Subcutaneous abdominal adipose tissue (tissue), 5 donors: ENCODE measurements around the gene MEX3D.

ENCODE experiments used
- H3K27ac ChIP-seq: one replicate; pipeline ENCODE4 v1.7.0; 2013; ENCODE audit warnings: low read depth, mild to moderate bottlenecking, inconsistent platforms, low read length, moderate library complexity
- H3K27me3 ChIP-seq, 5 donors: one replicate each; pipeline ENCODE4 v1.7.0; 2013; ENCODE audit warnings: low read length in 5 of 5, inconsistent platforms in 1 of 5; ENCODE audit not compliant: control insufficient read depth in 5 of 5, insufficient read depth in 4 of 5
- H3K36me3 ChIP-seq, 5 donors: one replicate each; pipeline ENCODE4 v1.7.0; 2013; ENCODE audit warnings: low read length in 5 of 5; ENCODE audit not compliant: control insufficient read depth in 5 of 5, insufficient read depth in 5 of 5
- H3K4me1 ChIP-seq, 5 donors: one replicate each; pipeline ENCODE4 v1.7.0; 2013; ENCODE audit warnings: low read length in 5 of 5, mild to moderate bottlenecking in 3 of 5, moderate library complexity in 1 of 5; ENCODE audit not compliant: control insufficient read depth in 5 of 5, insufficient read depth in 5 of 5
- H3K4me3 ChIP-seq, 5 donors: one replicate each; pipeline ENCODE4 v1.7.0; 2013; ENCODE audit warnings: low read length in 5 of 5, low read depth in 1 of 5
- H3K9ac ChIP-seq, 5 donors: one replicate each; pipeline ENCODE4 v1.7.0; 2013; ENCODE audit warnings: low read length in 5 of 5, mild to moderate bottlenecking in 4 of 5, moderate library complexity in 3 of 5
- H3K9me3 ChIP-seq, 5 donors: one replicate each; pipeline ENCODE4 v1.7.0; 2013; ENCODE audit warnings: low read length in 5 of 5; ENCODE audit not compliant: control insufficient read depth in 5 of 5
- donor health status: healthy.
- donor health status: healthy.
- donor health status: healthy.
- donor health status: healthy.
- donor health status: healthy.

The MEX3D gene

DNA sequence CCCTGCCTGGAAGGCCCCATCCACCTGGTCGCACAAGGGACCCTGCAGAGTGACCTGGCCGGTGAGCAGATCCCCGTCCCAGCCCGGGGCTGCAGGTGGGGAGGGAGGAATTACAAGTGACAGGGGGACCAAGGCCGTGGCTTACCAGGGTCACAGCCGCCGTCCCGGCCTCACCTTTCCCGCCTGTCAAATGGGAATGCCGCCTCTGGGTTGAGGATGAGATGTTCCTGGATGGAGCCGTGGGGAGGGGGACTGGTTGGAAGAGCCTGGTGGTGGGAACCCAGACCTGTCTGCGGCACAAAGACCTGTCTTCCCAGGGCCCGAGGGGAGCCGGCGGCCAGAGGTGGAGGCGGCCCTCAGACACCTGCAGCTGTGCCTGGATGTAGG lies 38.7 kb downstream of the MEX3D start:
- H3K36me3 ChIP-seq: no peaks in the 10 kb centered on the region
- no peak overlapping the region for H3K4me3 ChIP-seq
- H3K4me1 ChIP-seq: peaks cover 0 to 2% (median under 1%) of the 10 kb centered on the region in 5 donors
- H3K9ac ChIP-seq: no peak overlapping the region
- peaks cover 38 to 54% (median 41%) of the 10 kb centered on the region in 5 donors for H3K27me3 ChIP-seq
- H3K27ac ChIP-seq: no peak overlapping the region
- no peaks in the 10 kb centered on the region for H3K9me3 ChIP-seq

- Histone ChIP-seq H3K36me3 (no peaks in the 10 kb centered on the region), H3K27ac (no peak overlapping the region), H3K9me3 (no peaks in the 10 kb centered on the region), H3K4me3 (no peak overlapping the region), H3K4me1 (peaks cover 0 to 4% (median 3%) of the 10 kb centered on the region in 5 donors), H3K27me3 (peaks cover 39 to 57% (median 43%) of the 10 kb centered on the region in 5 donors), H3K9ac (no peak overlapping the region)
These were observed 39.3 kb downstream of the MEX3D start for GRCh38 chr19:1528596-1529429.

GRCh38 chr19:1527650-1528309 lies 40.3 kb downstream of the MEX3D start:
- Histone ChIP-seq H3K9ac (no peak overlapping the region), H3K9me3 (no peaks in the 10 kb centered on the region), H3K36me3 (no peaks in the 10 kb centered on the region), H3K27me3 (peaks cover 41 to 62% (median 47%) of the 10 kb centered on the region in 5 donors), H3K4me3 (no peak overlapping the region), H3K4me1 (peaks cover 0 to 4% (median 3%) of the 10 kb centered on the region in 5 donors), H3K27ac (no peak overlapping the region)

DNA sequence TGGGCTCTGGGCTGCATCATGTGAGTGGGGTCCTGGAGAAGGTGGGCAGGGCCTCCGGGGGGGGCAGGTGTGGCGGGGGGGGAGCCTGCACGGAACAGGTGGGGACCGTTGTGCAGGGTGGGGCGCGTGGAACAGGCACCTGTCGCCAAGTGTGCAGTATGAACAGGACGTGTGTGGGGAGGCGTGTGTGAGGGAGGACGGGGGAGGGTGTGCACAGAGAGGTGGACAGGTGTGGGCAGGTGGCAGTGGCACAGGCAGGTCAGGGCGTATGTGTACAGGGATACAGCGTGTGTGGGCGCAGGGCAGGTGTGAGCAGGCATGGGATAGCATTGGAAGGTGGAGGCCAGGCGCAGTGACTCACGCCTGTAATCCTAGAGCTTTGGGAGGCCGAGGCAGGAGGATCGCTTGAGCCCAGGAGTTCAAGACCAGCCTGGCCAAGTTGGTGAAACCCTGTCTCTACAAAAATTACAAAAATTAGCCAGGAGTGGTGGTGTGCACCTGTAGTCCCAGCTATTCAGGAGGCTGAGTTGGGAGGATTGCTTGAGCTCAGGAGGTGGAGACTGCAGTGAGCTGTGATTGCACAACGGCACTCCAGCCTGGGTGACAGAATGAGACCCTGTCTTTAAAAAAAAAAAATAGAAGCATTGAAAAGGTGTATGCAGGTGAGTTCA lies 41.0 kb downstream of the MEX3D start:
- no peak overlapping the region for H3K4me3 ChIP-seq
- H3K4me1 ChIP-seq: peaks cover 0 to 4% (median 3%) of the 10 kb centered on the region in 5 donors
- no peaks in the 10 kb centered on the region for H3K9me3 ChIP-seq
- H3K27ac ChIP-seq: no peak overlapping the region
- H3K9ac ChIP-seq: no peak overlapping the region
- no peaks in the 10 kb centered on the region for H3K36me3 ChIP-seq
- H3K27me3 ChIP-seq: peaks cover 41 to 64% (median 47%) of the 10 kb centered on the region in 5 donors

DNA sequence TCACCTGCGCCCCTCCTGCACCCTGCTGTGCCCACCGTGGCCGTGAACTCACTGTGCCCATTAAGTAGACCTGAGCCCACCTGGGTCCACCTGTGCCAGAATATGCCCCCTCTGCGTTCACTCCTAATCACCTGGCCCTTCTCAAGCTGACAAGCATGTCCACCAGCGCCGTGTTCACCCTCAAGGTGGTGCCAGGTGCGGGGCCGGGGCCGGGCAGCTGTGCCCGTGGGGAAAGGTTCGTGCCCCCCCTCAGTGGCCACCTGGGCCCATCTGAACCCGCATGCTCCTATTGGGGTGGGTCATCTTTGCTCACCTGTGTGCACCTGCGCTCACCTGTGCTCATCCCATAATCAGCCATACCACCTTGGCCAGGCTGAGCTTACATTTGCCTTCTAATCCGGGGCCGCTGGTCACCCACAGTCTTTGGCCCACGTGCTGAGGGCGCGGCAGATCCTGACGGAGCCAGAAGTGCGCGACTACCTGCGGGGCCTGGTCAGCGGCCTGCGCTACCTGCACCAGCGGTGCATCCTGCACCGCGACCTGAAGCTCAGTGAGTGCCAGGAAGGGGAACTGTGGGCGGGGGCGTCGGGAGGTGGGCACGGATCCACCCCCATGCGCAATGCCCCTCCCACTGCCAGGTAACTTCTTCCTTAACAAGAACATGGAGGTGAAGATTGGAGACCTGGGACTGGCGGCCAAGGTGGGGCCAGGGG lies 41.9 kb downstream of the MEX3D start:
- Histone ChIP-seq H3K27me3 (peaks cover 35 to 66% (median 53%) of the 10 kb centered on the region in 5 donors), H3K36me3 (no peaks in the 10 kb centered on the region)

GRCh38 chr19:1525343-1525742 lies 42.8 kb downstream of the MEX3D start:
- Histone ChIP-seq H3K27me3 (peaks cover 35 to 70% (median 56%) of the 10 kb centered on the region in 5 donors), H3K9me3 (no peaks in the 10 kb centered on the region), H3K27ac (no peak overlapping the region), H3K4me1 (peaks cover 0 to 4% (median 3%) of the 10 kb centered on the region in 5 donors), H3K9ac (no peak overlapping the region), H3K4me3 (no peak overlapping the region), H3K36me3 (no peaks in the 10 kb centered on the region)

More for the DNA sequence above, 41.9 kb downstream of the MEX3D start:
- Histone ChIP-seq H3K9ac (no peak overlapping the region), H3K27ac (no peak overlapping the region), H3K4me3 (no peak overlapping the region), H3K9me3 (no peaks in the 10 kb centered on the region), H3K4me1 (peaks cover 0 to 4% (median 3%) of the 10 kb centered on the region in 5 donors)

DNA sequence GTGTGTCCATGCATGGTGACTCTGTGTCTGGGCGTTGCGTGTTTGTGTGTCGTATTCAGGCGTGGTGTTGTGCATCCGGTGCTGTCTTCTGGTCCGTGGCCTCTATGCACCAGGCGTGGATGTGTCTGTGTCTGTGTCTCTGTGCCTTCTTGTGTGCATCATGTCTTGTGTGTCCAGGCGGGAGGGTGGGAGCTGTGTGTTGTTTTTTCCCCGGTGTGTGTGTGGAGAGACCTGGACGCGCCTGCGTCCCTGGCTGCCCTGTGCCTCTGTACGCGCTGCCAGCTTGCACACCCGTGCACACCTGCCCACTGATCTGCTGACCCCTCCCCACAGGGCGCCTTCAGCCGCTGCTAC lies 43.2 kb downstream of the MEX3D start:
- Histone ChIP-seq H3K9ac (no peak overlapping the region), H3K27ac (no peak overlapping the region), H3K4me3 (no peak overlapping the region), H3K4me1 (peaks cover 0 to 4% (median 3%) of the 10 kb centered on the region in 5 donors), H3K9me3 (no peaks in the 10 kb centered on the region), H3K36me3 (no peaks in the 10 kb centered on the region), H3K27me3 (peaks cover 35 to 71% (median 58%) of the 10 kb centered on the region in 5 donors)

DNA sequence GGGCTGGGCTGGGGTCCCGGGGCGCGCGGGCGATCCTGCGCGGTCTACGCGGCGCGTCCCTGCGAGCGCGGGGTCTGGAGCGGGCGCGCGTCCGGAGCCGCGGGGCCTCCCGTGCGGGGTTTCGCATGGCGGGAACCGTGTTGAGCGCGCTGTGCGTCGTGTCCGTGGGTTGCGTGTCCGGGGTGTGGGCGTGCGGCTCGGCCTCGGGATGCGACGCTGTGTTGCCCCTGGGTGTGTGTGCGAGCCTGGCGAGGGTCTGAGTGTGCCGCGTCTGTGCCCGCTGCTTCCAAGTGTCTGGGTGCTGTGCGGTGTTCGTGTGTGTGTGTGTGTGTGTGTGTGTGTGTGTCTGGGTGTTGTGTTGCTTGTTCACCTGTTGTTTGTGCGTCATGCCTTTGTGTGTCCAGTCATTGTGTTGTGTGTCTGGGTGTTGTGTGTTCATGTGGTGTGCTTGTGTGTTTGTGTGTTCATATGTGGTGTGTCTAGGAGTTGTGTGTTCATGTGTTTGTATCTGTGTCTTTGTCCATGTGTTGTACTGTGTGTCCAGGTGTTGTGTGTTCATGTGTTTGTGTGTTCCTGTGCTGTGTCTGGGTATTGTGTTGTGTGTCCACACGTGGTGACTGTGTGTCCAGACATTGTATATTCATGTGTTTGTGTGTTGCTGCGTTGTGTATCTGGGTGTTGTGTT lies 43.7 kb downstream of the MEX3D start:
- Histone ChIP-seq H3K9me3 (no peaks in the 10 kb centered on the region), H3K27ac (no peak overlapping the region), H3K4me1 (peaks cover 0 to 4% (median 3%) of the 10 kb centered on the region in 5 donors), H3K9ac (no peak overlapping the region), H3K4me3 (no peak overlapping the region), H3K36me3 (no peaks in the 10 kb centered on the region), H3K27me3 (peaks cover 33 to 68% (median 57%) of the 10 kb centered on the region in 5 donors)
